Activated CD8-positive, alpha-beta memory T cell treated with anti-CD3 and anti-CD28 coated beads for 24 hours (primary cell): Measurements from ENCODE around the gene PLSCR5.
A peak's percentile ranks its signal among the peaks of the same experiment; 100 is the strongest.

Experiments used
- DNase-seq: peaks from one replicate; pipeline ENCODE4 v3.0.0-alpha.2; 2020

The PLSCR5 gene

DNA sequence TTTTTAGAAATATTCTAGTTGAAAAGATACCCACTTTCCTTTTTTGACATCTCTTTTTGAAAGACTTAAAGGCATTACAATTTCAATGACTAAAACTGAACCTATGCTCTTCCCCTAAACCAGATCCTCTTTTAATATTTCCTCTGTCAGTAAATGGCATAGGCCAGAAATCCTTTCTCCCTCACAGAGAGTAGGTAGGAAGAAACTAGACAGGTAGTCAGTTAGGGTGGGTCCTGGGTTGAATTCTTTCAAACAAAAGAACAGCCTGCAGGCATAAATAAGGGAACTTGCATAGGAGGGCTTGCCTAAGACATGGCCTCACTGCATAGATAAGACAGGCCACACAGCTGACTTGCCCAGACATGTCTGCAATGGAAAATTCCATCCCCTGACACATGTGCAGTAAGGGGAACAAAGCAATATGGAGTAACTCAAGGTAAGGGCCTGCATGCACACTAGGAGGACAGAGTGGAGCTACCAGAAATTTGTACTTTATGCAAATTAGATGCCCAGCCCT lies 23.1 kb downstream of the PLSCR5 start:
- DNase-seq, result no peak

DNA sequence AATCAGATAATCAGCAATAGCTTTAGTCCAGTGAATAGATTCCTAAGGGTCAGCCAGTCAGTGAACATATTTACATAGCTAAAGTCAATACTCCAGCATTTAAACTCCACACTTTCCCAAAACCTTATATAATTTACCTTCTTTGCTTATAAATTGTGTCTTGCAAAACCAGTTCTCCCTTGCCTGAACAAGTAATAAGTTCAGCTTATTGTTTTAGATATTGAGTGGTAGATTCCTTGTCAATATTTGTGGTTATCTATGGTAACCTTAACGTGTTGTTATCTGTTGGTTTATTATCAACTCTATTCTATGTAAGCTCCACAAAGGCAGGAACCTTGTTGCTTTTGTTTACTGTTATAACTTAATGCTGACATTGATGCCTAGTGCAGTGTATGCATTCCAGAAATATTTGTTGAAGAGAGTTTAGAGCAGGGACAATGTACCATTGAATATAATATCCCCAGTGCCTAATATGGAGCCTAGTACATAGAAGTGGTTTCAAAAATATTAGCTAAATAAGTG lies 24.0 kb downstream of the PLSCR5 start:
- no peak for DNase-seq

DNA sequence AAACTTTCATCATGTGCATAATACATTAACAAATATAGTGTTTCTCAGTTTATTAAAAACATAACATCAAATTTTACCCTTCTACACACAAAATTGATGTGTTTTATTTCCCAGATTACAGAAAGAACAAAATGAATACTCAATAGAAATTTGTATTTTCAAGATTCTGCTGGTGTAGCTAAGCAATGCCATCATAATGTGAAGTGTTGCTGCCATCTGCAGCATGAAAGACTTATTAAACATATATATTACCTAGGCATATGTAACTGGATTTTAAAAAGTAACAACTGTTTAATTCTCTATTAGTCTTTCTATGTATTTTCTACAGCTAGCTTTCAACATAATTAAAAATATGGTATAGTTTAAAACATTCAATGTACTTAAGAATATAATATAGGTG lies 27.5 kb downstream of the PLSCR5 start:
- no peak for DNase-seq

DNA sequence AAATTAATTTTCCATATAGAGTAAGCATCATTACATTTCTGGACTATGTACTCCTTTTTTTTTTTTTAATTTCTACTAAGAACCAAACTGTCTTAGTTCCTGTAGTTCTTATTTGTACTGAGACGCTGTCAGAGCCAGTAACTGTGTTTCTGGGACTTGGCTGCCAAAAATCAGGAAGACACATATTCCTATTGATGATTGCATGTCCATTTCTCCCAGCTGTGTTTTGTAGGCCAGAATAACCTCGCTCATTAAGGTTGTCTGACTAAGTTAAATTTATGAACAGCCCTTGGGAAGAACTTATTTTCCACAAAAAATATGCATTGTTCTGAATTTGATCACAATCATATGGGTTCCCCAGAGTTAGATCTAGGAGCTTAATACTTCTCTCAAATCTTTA lies 29.5 kb downstream of the PLSCR5 start:
- DNase-seq, result no peak

DNA sequence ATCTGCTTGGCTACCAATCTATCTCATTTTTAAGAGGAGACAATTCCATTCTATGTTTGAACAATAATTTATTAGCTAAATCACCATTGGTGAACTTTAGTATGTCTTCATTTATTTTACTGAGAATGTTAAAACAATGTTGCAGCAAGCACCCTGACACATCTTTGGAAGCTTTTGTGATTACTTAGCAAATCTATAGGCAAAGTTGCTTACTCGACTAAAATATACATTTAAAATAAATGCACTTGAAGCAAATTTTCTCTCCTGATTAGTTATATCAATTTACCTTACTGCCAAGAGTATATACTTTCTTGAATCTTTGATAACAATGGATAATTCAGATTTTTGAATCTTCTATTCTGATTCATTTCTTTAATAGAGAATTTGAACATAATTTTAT lies 31.0 kb downstream of the PLSCR5 start:
- no peak for DNase-seq

DNA sequence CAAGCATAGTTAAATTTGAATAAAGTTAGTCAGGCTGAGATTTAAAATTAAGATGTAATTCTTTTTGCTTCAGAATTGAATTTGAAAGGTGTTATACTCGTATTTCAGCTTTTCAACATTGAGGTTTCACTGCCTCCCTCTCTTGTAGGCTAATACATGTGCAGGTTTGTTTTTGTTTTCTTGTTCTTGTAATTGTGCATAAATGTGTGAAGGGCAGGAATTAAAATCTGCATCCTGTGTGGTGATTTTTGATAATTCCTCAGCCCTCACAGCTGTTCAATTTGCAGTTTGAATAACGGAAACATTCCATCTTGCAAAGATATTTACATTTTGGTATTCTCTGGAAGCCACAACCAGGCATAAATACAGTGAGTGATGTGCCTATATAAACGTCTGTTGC lies 35.8 kb downstream of the PLSCR5 start:
- no peak for DNase-seq

DNA sequence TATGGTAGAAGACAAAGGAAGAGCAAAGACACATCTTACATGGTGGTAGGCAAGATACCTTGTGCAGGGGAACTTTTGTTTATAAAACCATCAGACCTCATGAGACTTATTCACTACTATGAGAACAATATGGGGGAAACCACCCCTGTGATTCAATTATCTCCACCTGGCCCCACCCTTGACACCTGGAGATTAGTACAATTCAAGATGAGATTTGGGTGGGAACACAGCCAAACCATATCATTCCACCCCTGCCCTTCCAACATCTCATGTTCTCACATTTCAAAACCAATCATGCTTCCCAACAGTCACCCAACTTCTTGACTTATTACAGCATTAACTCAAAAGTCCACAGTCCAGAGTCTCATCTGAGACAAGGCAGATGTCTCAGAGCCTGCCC lies 39.0 kb downstream of the PLSCR5 start:
- no peak for DNase-seq

DNA sequence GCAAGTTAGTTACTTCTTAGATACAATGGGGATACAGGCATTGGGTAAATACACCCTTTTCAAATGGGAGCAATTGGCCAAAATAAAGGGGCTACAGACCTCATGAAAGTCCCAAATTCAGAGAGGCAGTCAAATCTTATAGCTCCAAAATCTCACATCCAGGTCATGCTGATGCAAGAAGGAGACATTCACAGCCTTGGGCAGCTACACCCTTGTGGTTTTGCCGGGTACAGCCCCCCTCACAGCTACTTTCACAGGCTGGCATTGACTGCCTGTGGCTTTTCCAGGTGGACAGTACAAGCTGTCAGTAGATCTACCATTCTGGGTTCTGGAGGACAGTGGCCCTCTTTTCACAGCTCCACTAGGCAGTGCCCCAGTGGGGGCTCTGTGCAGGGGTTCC lies 43.3 kb downstream of the PLSCR5 start:
- no peak for DNase-seq

DNA sequence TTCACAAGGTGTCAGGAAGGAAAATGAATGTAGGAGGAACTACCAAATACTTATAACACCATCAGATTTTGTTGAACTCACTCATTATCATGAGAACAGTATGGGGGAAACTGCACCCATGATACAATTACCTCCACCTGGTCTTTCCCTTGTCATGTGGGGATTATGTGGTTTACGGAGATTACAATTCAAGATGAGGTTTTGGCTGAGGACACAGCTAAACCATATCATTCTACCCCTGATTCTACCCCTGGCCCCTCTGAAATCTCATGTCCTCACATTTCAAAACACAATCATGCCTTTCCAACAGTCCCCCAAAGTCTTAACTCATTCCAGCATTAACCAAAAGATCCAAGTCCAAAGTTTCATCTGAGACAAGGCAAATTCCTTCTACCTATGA lies 43.7 kb downstream of the PLSCR5 start:
- no peak for DNase-seq

DNA sequence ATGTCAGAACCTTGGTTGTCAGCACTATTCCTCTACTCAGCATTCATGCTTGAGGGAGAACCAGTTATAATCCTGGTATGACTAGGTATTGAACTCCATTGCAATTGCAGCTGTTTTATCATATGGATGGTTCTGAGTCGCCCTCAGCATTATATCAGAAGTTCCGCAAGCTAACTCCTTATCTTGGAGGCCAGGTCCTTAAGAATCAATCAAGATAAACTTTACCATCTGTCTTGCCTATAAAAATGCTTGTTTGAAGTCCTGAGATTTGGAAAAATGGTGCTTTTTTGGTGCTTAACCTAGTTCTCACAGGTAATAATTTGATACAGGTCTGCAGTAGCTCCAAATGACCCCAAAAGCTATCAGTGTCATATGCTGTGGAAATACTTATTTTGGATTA lies 44.5 kb downstream of the PLSCR5 start:
- no peak for DNase-seq

DNA sequence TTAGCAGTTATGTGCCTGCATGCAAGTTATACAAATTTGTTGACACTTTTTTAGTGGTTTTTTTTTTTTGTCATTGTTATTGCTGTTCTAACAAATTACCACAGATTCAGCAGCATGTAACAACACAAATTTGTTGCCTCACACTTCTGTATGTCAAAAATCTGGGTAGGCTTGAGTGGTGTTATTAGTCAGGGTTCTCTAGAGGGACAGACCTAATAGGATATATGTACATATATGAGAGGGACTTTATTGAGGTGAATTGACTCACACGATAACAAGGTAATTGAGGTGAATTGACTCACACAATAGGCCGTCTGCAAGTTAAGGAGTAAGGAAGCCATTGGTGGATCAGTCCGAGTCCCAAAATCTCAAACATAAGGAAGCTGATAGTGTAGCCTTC lies 45.8 kb downstream of the PLSCR5 start:
- no peak for DNase-seq

DNA sequence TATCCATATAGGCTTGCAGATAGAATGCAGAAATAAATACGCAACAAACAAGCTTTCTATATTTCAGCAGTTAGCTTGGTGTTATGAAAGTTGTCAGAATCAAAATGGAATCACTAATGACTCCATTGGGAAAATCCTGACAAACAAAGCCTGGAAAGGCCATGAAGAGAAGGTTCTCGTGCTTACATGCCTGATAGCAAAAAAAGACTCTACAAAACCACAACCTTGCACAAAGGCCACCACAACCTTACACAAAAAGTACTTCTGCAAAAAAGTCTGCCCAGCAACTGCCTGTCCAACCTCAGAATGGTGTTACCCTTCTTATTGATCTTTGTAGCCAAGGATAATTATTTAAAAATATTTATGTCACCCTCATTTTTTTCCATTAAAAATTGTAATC lies 46.4 kb downstream of the PLSCR5 start:
- no peak for DNase-seq

DNA sequence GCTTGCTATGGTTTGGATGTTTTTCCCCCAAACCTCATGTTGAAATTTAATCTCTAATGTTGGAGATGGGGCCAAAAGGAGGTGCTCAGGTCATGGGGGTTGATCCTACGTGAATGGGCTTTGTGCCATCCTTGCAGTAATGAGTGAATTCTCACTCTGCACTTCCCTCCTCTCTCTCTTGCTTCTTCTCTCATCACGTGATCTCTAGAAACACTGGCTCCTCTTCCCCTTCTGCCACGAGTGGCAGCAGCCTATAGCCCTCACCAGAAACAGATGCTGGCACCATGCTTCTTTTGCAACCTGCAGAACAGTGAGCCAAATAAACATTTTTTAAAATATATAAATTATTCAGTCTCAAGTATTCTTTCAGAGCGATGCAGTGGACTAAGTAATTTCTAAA lies 47.4 kb downstream of the PLSCR5 start:
- no peak for DNase-seq

DNA sequence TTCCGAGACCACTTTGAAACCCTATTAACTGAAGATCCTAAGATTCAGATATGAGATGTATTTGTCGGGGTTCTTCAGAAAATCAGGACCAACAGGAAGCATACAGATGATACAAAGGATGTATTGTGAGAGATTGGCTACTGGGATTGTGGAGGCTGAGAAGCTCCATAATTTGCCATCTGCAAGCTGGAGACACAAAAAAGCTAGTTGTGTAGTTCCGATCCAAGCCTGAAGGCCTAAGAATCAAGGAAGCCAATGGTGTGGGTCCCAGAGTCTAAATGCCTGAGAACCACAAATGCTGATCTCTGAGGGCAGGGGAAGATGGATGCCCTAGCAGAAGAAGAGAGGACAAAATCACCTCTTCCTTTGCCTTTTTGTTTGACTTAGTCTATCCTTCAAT lies 49.8 kb downstream of the PLSCR5 start:
- no peak for DNase-seq

DNA sequence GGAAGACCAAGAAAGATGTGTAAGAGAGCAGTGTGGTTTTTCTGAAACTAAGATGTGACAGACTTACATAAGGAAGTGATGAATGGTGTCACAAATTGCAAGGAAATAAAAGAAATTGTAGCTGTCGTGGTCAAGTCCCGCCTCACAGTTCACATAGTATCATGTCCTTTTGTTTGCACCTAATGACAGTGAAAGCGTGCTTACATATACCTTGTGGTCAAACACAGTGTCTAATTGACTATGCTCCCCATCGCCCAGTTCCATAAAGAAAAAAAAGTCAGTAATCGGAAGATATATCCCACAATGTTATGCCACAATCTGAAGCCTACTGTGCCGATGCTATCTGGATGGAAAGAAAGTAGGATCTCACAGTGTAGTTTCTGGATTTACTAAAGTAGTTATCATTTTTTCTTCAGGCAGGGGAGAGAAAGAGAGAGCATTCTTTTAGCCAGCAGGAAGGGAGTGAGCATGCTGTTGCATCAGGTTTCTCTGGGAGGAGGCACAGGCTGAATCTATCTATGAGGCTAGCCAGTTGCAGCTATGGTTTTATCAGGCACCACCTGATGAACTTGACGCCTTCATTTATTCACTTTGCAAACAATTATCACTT lies 50.9 kb downstream of the PLSCR5 start:
- DNase-seq, result no peak

DNA sequence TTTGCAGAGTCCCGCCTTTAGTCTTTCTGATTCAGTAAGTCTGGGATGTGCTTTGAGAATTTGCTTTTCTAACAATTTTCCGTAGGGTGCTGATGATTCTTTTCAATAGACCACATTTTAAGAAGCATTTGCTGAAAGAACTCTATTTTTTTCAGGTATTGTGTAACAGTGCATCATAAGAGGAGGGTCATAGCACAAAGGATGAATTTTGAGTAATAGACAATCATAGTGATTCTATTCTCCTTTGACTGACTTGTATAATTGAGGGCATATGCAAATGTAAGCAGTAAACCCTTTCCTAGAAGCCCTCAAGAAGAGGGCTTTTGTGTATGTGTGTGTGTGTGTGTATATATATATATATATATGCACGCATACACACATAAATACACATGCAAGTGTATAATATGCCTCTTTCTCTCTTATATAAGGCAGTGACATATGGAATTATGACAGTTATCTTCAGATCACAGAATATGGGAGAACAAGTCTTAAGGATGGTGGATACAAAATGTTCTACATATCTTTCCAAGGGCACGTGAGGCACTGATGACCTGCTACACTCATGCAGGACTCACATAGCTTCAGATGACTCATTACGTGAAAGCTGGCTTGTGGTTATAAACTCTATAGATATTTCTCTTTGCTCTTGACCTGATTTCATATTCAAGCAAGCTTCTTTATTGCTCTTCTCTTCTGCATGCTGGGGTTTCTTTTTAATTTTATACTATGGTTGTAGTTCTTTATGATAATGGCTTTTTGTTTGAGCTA lies 54.2 kb downstream of the PLSCR5 start:
- no peak for DNase-seq

DNA sequence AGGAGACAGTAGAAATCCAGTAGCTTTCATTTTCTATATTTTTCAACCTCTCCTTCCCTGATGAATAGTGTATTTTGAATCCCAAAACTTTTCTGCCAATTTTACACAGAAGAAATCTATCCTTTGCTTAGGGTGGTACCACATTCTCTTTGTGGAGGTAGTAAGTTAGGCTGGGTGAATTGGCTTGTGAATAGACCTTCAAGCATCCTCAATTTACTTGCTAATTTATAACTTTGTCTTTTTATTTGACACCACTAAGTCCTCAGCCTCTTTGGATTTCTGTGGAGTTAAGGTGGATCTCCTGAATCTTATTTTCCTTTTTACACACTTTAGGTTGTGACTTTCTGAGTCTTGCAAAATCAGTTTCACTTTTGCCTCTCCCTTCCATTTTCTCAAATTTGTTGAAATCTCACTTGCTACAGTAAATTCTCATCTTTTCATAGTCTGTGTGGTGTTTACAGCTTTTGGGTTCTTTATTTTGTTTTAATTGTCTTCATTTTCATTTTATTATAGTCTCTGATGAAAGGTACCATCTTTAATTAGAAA lies 55.0 kb downstream of the PLSCR5 start:
- DNase-seq, result no peak

DNA sequence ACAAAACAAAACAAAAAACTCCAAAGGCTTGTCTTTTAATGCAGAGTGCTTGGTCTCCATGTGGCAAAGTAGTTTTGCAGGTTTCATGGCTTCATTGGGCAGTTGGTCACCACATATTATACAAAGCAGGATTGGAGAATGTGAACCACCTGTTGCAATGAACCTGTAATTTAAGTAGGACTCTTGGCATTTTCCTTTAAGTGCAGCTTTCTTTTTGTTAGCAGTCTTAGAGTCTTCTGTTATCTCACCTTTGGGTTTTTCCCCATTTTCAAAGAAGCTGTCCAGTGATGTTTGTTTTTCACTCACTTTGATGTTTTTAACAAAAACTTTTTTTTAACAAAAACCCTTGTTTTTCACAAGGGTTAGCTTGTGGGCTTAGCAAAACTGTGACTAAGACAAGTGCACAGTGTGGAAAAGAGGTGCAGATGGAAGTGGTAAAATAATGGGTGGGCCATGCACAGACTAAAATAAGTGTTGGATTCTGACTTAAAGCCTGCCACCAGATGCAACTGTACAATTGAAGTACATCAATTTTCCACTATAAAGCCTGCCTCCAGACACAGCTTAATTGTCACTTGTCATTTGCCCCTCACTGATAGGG lies 57.8 kb downstream of the PLSCR5 start:
- DNase-seq, result no peak

DNA sequence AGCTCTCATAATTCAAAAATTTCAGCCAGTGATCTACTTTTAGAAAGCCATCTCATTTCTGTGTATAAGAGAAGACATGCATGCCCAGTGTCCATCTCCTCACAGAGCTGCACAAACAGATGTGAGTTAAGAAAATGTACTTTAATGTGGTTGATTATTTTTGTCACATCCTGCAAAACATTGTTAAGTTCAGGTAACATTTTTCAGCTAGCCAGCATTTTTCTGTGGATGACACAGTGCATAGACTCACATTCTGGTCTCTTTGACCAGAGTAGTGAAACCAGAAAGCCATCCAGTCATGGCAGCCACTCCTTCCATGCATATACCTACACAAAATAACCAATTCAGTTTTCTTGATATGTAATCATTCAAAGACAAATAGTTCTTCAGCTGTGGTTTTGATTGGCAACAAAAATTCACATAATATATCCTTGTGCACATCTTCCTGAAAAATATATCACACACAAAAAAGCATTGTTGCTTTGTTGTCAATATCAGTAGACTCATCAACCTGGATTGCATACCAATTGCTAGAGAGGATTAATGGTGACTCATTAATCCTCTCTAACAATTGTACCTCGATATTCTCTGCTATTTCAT lies 58.7 kb downstream of the PLSCR5 start:
- no peak for DNase-seq

DNA sequence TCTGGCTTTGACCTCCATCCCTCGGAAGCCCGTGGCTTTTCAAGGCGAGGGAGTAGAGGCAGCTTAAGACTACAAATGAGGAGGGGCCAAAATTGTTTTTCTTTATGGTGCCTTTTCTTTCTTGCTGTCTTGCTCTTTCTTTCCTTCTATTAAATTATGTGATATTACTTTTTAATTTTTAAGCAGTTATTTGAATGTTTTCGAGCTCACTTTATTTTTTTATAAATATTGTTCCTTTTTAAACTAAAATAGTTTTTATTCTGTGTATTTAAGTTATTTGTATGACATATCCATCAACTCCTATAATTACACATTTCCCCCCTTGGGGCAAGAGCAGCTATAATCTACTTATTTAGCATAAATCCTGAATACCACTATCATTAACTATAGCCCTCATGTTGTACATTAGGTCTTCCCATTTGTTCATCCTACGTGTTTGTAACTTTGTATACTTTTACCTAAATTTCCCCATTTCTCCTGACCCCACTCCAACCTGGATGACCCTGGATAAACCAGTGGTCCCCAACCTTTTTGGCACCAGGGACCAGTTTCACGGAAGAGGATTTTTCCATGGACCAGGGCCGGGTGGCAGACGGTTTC lies 60.1 kb downstream of the PLSCR5 start:
- no peak for DNase-seq

DNA sequence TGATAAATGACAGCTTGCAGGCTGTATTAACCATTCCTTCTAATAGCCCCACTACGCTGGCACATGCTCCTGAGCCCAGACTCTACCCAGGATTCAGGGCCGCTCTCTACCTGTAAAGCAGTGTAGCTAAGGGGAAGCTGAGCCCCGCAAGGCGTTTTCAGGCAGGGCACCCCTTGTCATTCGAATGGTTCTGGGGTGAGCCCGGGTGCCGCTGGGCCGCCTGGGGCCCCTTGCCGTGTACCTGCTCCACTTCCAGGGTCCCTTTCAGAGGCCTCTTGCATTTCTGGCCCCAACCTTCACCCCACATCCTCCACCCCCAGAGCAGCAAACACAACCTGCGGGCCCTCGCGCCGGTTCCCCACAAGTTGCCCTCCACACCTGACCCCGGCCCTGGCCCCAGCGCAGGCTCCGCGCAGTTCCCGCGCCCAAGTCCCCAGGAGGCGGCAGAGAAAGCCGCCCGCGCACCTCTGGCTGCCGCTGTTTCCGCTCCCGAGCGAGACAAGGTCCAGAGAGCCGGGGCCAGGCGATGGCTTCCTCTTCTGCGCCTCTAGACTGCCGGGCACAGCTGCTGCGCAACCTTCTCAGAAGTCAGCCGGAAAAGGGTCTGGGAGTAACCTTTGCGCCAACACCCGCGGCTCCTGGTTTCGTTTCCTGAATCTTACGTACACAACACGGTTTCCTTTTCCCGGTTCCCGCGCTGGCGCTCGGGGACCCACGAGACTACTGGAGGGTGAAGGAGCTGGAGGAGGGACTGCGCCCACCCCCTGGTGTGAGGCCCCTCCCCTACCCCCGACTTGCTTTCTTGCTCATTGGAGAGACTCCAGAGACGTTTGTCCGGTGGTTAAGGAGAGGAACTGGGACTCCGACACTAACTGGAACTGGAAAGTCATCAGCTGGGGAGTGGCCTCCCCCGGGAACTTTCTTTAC lies 60.9 kb downstream of the PLSCR5 start, which contains the start of gene PLSCR1:
TSS of gene PLSCR1 (minus strand) at position 606 of the 927 bp plus-strand sequence. CDS start 8,055 bp downstream, outside the sequence.
- peak; percentile 87 for DNase-seq
